Measurements from ENCODE around the gene LCE1F. TPM values are rescaled to one million over a fixed set of nuclear protein-coding genes. Genes with fewer than 3 reads are reported as not detected.

LCE1F gene
- total RNA-seq, 1 experiment from 2014 or later: not detected

DNA sequence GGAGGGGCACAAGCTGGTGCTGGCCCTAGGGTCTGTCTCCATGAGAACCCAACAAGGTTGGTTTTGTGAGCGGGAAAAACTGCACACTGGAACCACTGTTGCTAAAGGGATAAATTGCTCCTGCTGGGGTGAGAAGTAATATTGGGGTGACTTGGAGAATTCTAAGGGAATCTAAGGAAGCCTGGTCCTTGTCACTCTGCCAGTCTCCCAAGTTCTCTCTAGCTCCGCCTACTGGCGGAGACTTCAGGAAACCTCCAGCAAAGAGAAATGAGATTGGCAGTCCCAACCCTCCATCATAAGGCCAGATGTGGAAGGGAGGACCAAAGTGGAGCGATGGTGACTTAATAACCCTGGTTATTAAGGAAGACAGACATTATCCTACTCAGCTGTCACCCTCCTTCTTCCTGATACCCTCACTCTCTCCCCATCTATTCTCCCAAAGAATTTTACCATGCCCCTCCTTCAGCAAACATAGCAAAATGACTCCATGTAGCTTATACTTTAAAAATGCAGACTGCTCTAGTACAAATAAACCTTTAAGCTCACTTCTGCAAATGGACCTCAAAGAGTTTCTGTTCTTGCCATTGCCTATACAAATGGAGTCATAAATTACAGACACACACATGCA lies 2.7 kb downstream of the LCE1F start:
- Histone ChIP-seq H3K18ac (ENCODE audit: insufficient read length, low read depth, low read length) (no peak overlapping the region), H2BK120ac (ENCODE audit: low read depth, low read length, poor library complexity, severe bottlenecking) (no peak overlapping the region), H4K5ac (ENCODE audit: insufficient read length, low read depth, low read length) (no peak overlapping the region), H3K79me1 (ENCODE audit: insufficient read depth, low read depth, low read length, poor library complexity, severe bottlenecking) (no peaks in the 10 kb centered on the region), H3K79me2 (ENCODE audit: insufficient read depth, low read length) (no peaks in the 10 kb centered on the region), H3K27me3 (ENCODE audit: insufficient read depth, low read length) (no peaks in the 10 kb centered on the region), H4K8ac (replicated peaks; ENCODE audit: insufficient read length, low read depth, low read length) (no peak overlapping the region), H3K4me2 (ENCODE audit: insufficient read depth, insufficient read length, low read length) (no peak overlapping the region), H3K14ac (ENCODE audit: insufficient read depth, low read length) (no peak overlapping the region), H2BK15ac (ENCODE audit: low read depth, low read length) (no peak overlapping the region), H4K20me1 (ENCODE audit: control insufficient read depth, insufficient read depth, insufficient read length) (no peaks in the 10 kb centered on the region), H2AFZ (ENCODE audit: low read length) (no peak overlapping the region), H3K56ac (ENCODE audit: insufficient read length, low read depth, low read length) (no peak overlapping the region), H2BK12ac (ENCODE audit: insufficient read length, low read depth, low read length) (no peak overlapping the region), H3K23ac (ENCODE audit: insufficient read length, low read depth, low read length) (no peak overlapping the region), H3K9me3 (ENCODE audit: control insufficient read depth, low read depth, low read length) (peaks cover 61% of the 10 kb centered on the region), H3K4me1 (ENCODE audit: insufficient read depth, low read length) (no peaks in the 10 kb centered on the region), H2BK20ac (ENCODE audit: low read depth, low read length, poor library complexity, severe bottlenecking) (no peak overlapping the region), H2BK5ac (ENCODE audit: insufficient read length, low read length) (no peak overlapping the region), H3K27ac (ENCODE audit: insufficient read length, low read depth, low read length) (no peak overlapping the region), H3K9ac (ENCODE audit: extremely low read depth, insufficient read length, low read length) (no peak overlapping the region), H4K91ac (ENCODE audit: insufficient read length, low read depth, low read length) (no peak overlapping the region), H3K4ac (ENCODE audit: low read depth, low read length) (no peak overlapping the region), H2AK5ac (ENCODE audit: insufficient read length, low read length) (no peak overlapping the region), H3K23me2 (ENCODE audit: insufficient read length, low read depth, low read length, poor library complexity, severe bottlenecking) (no peaks in the 10 kb centered on the region), H3T11ph (ENCODE audit: low read length) (no peak overlapping the region)
- Mint-ChIP-seq H3K27ac (no peak overlapping the region), H3K4me1 (no peaks in the 10 kb centered on the region), H3K27me3 (ENCODE audit: low read depth) (no peaks in the 10 kb centered on the region; the same call in 1 of the 2 replicates), H3K36me3 (ENCODE audit: insufficient read depth in 1 of 3, low read depth in 3 of 3) (peaks cover 5 to 26% (median 17%) of the 10 kb centered on the region in 3 experiments), H3K4me3 (no peak overlapping the region), H3K9me3 (peaks cover 83 to 91% of the 10 kb centered on the region in 2 experiments)
- DNase-seq: no peak
- no CpG with 5 or more reads among the region's 4 CpGs for WGBS (ENCODE audit: extremely low coverage, insufficient read length, low lambda C conversion rate)
- TF ChIP-seq, protein P1, sequence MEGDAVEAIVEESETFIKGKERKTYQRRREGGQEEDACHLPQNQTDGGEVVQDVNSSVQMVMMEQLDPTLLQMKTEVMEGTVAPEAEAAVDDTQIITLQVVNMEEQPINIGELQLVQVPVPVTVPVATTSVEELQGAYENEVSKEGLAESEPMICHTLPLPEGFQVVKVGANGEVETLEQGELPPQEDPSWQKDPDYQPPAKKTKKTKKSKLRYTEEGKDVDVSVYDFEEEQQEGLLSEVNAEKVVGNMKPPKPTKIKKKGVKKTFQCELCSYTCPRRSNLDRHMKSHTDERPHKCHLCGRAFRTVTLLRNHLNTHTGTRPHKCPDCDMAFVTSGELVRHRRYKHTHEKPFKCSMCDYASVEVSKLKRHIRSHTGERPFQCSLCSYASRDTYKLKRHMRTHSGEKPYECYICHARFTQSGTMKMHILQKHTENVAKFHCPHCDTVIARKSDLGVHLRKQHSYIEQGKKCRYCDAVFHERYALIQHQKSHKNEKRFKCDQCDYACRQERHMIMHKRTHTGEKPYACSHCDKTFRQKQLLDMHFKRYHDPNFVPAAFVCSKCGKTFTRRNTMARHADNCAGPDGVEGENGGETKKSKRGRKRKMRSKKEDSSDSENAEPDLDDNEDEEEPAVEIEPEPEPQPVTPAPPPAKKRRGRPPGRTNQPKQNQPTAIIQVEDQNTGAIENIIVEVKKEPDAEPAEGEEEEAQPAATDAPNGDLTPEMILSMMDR (conservative IDR thresholded peaks at IDR 0.05): no peak
